HTR-8/SVneo (cell line): ENCODE data around the gene DOCK3.
"Not testable (repeated sequence)": the region's sequence is repeated elsewhere in the genome, so short reads cannot be mapped to it uniquely, and the experiment has no call there.

Experiments
- DNase-seq: peaks from one replicate; pipeline ENCODE4 v3.0.0; 2011; ENCODE audit warnings: low spot score, mixed read lengths; ENCODE audit not compliant: insufficient read length
- FAIRE-seq: peaks from 2 replicates; lab custom pipeline; 2011; peaks lifted over from hg19 to GRCh38; lab: Jason Lieb, UNC

Gene DOCK3

DNA sequence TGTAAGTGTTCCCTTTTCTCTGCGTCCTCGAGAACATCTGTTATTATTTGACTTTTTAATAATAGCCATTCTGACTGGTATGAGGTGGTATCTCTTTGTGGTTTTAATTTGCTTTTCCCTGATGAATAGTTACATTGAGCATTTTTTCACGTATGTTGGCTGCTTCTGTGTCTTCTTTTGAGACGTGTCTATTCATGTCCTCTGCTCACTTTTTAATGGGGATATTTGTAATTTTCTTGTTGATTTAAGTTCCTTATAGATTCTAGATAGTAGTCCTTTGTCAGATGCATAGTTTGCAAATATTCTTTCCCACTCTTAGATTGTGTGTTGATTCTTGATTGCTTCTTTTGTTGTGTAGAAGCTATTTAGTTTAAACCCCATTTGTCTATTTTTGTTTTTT is 179.2 kb downstream of the DOCK3 start:
- FAIRE-seq (no peak), DNase-seq (no peak)

DNA sequence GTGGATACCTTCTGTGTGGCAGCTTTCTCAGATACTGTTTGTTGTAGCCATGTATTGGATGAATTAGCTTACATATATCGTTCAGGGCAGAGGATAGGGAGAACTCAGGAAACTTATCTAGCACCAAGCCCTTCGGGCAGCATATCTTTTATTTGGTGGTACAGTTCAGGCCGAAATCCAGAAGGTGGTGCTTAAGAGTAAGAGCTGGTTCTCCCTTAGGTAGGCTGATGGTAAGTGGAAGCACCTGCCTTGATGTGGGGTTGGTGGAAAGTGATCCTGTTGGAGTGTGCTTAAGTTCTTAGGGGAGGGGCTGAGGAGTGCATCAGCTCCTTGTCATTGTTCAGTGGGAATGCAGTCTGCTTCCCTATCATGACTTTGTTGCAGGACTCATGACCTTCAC is 187.5 kb downstream of the DOCK3 start:
- FAIRE-seq: no peak

DNA sequence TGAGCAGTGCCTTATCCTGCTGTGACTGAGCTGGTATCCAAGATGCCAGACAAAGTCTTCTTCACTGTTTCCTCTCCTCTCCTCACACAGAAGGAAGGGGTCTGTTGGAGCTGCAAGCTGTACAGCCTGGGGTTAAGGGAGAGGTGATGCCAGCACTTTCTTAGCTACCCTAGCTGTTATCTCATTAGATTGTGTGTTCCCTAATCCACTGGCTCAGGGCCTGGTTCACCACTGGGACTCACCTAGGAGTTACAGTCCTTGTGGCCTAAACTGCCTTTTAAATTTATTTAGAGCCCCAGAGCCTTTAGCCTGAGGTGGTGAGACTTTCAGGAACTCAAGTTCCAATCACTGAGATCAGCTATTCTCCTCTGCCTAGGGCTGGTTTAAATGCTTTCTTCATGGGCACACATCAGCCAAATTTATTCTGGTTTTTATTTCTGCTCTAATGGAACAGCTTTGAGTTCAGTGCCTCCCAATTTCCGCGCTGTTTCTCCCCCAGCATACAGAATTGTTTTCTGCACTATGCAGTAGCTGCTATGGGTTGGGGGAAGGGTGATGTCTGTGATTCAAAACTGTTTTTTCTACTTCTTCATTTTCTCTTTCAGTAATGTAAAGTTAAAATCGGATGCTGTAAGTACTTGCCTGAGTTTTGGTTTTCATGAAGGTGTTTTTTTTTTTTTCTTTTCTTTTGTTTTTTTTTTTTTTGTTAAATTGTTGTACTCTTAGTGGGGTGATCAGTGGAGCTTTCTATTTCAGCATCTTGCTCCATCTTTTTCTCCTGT is 198.8 kb downstream of the DOCK3 start:
- DNase-seq: no peak
- FAIRE-seq: no peak

More for the DNA sequence above, 187.5 kb downstream of the DOCK3 start:
- DNase-seq: no peak

DNA sequence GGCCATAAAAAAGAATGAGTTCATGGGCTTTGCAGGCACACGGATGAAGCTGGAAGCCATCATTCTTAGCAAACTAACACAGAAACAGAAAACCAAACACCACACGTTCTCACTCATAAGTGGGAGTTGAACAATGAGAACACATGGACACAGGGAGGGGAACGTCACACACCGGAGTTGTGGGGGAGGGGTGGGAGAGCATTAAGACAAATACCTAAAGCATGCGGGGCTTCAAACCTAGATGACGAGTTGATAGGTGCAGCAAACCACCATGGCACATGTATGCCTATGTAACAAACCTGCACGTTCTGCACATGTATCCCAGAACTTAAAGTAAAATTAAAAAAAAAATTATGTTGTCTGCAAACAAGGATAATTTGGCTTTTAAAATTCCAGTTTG is 200.1 kb downstream of the DOCK3 start:
- not testable (repeated sequence) for DNase-seq, FAIRE-seq

DNA sequence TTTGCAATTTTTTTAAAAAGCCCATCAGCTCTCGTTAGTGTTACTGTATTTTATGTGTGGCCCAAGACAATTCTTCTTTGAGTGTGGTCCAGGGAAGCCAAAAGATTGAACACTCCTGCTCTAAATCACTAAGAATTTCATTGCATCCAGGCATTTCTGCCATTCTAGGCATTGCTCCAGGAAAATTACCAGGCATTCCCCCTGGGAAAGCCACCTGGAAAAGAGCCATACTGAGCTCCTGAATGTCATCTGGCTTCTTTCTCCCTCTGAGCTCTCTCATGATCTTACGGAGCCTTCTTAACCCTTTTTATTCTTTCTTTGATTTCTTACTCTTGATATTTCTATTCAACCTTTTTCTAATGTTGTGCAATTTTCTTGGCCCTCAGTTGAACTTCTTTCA is 202.2 kb downstream of the DOCK3 start:
- DNase-seq: no peak
- FAIRE-seq: no peak

DNA sequence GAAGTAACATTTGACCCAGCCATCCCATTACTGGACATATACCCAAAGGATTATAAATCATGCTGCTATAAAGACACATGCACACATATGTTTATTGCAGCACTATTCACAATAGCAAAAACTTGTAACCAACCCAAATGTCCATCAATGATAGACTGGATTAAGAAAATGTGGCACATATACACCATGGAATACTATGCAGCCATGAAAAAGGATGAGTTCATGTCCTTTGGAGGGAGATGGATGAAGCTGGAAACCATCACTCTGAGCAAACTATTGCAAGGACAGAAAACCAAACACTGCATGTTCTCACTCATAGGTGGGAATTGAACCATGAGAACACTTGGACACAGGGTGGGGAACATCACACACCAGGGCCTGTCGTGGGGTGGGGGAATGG is 208.0 kb downstream of the DOCK3 start:
- FAIRE-seq, DNase-seq: not testable (repeated sequence)

DNA sequence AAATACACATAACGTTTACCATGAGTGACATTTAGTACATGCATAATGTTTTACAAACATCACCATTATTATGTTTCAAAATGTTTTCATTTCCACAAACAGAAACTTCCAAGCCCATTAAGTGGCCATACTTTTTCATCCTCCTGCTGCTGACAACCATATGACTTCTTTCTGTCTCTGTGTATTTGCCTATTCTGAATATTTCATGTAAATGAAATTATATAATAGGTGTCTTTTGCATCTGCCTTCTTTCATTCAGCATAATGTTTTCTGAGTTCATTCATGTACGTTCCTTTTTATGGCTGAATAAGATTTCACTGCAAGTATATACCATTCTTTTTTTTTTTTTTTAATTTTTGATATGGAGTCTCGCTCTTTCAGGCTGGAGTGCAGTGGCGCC is 209.0 kb downstream of the DOCK3 start:
- FAIRE-seq: no peak

DNA sequence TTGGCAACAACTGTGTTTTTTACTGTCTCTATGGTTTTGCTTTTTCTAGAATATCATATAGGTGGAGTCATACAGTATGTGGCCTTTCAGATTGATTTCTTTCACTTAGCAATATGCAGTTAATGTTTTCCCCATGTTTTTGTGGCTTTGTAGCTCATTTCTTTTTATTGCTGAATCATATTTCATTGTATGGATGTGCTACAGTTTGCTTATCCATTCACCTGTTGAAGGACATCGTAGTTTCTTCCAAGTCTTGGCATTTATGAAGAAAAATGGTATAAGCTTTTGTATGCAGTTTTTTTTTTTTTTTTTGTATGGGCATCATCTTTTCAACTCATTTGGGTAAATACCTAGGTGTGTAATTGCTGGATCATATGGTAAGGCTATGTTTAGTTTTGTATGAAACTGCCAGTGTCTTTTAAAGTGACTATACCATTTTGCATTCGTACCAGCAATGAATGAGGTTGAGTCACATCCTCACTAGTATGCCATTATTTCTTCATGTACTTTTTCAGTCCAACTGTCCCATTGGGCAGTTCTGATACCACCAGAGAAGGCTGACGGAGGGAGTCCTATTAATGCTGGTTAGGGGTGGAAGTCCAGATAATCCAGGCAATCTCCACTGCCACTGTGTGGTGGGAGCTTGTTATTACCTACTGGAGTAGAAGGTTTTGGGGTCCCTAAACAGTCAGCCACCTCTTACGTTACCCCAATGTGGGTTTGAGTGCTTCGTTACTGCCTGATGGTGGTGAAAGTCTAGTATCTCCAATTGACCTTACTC is 210.5 kb downstream of the DOCK3 start:
- FAIRE-seq (no peak), DNase-seq (no peak)

More for the DNA sequence above, 209.0 kb downstream of the DOCK3 start:
- DNase-seq: no peak

DNA sequence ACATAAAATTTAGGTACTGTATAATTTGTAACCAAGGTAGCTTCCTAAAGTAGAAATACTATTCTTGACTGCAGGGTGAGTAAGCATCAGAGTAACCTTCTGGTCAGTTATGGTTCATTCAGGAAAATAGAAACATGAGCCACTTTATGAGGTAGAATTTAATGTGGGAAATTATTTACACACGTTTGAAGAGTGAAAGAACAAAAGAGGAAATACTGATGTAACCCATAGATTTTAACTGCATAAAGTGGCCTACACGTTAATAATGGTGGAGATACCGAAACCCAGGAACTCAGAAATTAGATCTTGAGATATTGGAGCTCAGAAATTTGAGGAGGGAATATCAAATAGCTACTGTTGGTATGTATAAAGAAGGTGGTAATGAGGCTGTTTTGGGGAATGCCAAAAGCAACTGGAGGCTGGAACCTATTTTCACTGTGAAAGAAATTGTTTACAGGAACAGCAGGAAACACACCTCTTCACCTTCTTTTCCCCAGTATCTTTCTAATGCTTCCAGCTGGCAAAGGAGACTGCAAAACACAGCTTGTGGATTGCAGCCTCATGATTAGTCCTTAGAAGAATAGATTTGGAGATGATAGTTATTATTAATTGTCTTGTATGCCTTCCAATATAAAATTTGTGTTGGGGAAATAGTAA is 216.1 kb downstream of the DOCK3 start:
- FAIRE-seq (no peak), DNase-seq (no peak)

DNA sequence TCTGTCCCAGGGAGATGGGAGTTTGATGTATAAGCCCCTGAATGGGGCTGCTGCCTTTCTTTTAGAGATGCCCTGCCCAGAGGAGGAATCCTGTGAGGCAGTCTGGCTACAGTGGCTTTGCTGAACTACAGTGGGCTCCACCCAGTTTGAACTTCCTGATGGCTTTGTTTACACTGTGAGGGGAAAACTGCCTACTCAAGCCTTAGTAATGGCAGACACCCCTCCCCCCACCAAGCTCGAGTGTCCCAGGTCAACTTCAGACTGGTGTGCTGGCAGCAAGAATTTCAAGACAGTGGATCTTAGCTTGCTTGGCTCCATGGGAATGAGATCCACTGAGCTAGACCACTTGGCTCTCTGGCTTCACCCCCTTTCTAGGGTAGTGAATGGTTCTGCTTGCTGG is 226.4 kb downstream of the DOCK3 start:
- FAIRE-seq, DNase-seq: not testable (repeated sequence)

DNA sequence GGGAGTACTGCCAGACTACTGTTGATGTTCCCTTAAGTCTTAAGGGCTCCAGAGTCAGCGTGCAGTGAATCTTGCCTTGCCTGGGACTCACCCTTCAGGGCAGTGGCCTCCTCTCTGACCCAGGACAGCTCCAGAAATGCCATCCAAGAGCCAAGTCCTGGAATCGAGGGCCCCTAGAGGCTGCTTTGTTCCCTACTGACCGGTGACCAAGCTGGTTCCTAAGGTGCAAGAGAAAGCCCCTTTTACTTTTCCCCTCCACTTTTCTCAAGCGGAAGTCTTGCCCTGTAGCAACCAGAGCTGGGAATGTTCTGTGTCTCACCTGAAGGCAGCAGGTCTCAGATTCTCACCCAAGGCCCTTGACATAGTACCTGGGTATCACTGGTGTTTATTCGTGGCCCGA is 238.0 kb downstream of the DOCK3 start:
- no peak for FAIRE-seq
- DNase-seq: no peak

DNA sequence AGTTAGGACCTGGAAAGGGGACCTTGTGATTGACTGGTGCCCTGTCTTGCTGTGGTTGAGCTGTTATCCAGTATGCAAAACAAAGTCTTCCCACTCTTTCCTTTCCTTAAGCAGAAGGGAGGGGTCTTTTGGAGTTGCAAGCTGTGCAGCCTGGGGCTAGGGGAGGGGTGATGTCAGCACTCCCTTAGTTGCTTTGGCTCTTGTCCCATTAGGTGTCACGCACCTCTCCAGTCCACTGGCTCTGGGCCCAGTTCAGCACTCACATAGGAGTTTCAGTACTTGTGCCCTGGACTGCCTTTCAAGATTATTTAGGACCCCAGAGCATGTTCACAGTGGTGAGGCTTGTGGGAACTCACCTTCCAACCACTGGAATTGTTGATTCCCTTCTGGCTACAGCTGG is 238.5 kb downstream of the DOCK3 start:
- FAIRE-seq (no peak), DNase-seq (no peak)

DNA sequence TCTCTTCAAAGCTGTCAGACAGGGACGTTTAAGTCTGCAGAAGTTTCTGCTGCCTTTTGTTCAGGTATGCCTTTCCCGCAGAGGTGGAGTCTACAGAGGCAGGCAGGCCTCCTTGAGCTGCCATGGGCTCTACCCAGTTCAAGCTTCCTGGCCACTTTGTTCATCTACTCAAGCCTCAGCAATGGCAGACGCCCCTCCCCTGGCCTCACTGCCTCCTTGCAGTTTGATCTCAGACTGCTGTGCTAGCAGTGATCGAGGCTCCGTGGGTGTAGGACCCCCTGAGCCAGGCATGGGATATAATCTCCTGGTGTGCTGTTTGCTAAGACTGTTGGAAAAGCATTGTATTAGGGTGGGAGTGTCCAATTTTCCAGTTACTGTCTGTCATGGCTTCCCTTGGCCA is 247.3 kb downstream of the DOCK3 start:
- not testable (repeated sequence) for FAIRE-seq, DNase-seq

DNA sequence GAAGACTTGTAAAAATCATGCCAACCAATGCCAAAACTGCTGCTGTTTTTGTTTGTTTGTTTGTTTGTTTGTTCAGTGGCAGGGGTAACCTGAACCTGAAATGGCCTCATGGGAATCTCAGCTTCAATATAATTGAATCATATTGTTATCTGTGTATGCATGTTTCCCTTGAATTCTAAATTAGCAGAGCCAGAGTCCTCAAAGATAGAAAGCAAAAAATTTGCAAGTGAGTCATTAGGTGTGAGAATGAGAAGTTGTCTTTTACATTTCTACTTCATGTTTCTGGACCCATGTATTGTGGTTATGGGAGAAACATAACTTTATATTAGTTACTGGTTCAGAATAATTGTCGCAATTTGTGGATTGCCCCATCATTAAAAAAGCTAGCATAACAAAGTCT is 249.2 kb downstream of the DOCK3 start:
- FAIRE-seq: no peak
- DNase-seq: no peak

DNA sequence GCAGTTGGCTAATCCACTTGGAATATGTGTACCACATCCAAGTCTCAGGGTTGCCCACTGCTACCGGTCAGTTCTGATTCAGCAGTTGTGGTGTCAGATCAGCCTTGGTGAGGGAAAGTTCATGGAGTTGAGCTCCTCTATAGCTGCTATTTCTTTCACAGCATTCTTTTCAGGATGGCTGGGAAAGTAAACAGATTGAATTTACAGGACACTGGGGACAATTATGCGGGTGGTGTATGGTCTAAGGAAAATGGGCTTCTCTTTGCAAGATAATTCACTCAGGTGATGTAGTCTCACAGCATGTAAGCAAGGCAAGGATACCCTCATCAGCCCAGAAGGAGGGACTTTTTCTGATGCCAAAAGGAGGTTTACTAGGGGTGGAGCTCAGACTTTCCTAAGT is 249.9 kb downstream of the DOCK3 start:
- peak; percentile 31 for FAIRE-seq
- DNase-seq: no peak

DNA sequence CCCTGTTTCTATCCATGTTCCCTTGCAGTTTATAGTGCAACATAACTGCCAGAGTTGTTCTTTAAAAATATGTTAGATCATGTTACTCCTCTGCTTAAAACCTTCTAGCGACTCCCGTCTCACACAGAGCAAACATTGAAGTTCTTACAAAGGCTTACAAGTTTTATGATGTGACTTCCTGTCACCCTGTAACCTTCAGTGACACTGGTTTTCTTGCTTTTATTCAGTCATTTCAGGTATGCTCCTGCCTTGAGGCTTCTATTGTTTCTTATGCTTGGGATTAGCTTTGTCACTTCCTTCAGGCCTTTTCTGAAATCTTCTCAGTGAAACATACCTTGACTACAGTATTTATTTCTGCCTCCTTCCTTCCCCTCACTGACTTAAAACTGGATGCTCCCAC is 252.1 kb downstream of the DOCK3 start:
- no peak for FAIRE-seq
- no peak for DNase-seq

DNA sequence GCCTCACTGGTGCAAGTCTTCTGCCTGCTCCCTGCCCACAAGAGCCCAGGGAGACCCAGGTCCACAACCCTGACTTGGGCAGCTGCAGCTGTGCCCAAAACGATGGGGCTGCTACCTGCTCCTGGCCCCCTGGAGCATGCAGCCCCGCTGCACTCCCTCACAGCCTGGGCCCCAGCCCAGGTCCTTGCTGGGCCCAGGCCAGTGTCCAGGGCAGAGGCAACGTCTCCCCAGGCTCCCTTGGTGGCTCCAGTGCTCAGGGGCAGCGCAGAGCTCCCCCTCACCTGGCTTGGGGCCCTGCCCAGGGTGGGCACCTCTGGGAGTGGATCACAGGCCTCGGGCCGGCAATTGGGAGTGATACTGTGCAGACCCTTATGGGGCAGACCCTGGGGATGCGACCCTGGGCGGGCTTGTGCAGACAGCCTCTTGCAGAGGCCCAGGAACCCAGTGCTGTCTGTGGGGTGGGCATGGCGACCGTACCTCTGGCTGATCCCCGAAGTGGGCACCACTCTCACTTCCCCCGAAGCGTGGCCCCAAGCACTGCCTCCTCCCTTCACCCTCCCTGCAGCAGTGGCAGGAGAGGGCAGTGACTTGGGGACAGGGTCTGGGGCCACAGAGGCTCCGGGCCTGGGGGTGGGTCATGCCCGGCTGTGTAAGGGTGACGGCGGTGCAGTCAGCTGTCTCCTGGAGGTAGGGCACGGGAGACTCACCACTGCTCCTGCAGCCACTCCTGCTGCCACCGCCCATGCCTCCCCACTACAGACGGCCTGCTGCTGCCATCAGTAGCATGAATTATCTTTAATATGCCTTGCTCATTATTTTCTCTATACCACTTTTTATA is 255.9 kb downstream of the DOCK3 start:
- DNase-seq (no peak), FAIRE-seq (no peak)

DNA sequence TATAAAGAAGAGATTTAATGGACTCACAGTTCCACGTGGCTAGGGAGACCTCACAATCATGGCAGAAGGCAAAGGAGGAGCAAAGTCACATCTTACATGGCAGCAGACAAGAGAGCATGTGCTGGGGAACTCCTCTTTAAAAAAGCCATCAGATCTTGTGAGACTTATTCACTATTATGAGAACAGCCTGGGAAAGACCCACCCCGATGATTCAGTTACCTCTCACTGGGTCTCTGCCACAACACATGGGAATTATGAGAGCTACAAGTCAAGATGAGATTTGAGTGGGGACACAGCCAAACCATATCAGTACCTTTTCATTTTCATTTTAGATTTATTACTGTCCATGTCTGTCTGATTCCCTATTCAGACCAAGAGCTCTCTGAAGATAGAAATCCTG is 258.2 kb downstream of the DOCK3 start:
- FAIRE-seq, DNase-seq: not testable (repeated sequence)

DNA sequence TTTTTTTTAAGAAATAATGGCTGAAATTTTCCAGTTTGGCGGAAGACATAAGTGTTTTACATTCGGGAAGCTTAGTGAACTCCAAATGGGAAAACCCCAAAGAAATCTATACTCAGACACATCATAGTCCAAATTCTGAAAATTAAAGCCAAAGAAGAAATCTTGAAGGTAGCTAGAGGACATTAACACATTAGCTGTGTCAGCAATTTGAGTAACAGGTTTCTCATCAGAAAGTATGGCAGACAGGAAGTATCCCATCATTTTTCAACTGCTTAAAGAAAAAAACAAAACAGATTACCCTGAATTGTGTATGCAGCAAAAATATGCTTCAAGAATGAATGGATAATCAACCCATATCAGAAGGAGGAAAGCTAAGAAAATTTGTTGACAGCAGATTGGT is 261.7 kb downstream of the DOCK3 start:
- DNase-seq (no peak), FAIRE-seq (no peak)

DNA sequence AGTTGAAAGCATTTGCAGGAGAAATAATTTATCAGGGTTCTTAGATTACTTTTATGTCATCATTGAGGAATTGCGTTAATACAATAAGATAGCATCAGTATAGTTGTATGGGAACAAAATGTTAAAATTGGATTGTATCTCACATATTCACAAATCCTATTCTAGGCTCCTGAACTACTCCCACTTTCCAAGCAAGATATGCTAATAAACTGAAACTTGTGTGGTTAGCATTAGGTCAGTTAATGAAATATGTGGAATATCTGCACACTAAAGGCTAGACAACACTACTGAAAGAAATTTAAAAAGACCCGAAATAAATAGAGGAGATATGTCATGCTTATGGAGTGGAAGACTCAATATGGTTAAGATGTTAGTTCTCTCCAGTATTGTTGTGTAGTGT is 272.7 kb downstream of the DOCK3 start:
- FAIRE-seq (no peak), DNase-seq (no peak)
